A549 (cell line): ENCODE measurements around the gene MGAT5B.

Experiments used
- BHLHE40 ChIP-seq: IDR thresholded peaks from 2 replicates; pipeline ENCODE4 v1.6.1; 2012; ENCODE audit warnings: low read depth, low read length, inconsistent platforms
- CBX8 ChIP-seq: fragments of 200-600 bp; sonication (generic); IDR thresholded peaks from 2 replicates; pipeline ENCODE4 v1.6.1; 2016
- ELK1 ChIP-seq: fragments of 150-350 bp; IDR thresholded peaks from 2 replicates; pipeline ENCODE4 v1.6.1; 2014; ENCODE audit warnings: low read depth, mild to moderate bottlenecking, low read length
- MAZ ChIP-seq: fragments of 150-350 bp; IDR thresholded peaks from 2 replicates; pipeline ENCODE4 v1.6.1; 2014; ENCODE audit warnings: antibody characterized with exemption, low read depth, low read length, borderline replicate concordance
- POLR2A ChIP-seq: IDR thresholded peaks from 2 replicates; pipeline ENCODE4 v1.6.1; 2012; ENCODE audit warnings: mild to moderate bottlenecking, low read length
- USF2 ChIP-seq: fragments of 450-650 bp; IDR thresholded peaks from 2 replicates; pipeline ENCODE4 v1.6.1; 2014; ENCODE audit warnings: antibody characterized with exemption
- TF ChIP-seq, protein P1 (sequence below): fragments of >200 bp; sonication (Bioruptor Twin); formaldehyde crosslinking; IDR thresholded peaks from 3 replicates; pipeline ENCODE4 v1.5.1; 2016
- TF ChIP-seq, protein P2 (sequence below): fragments of 200-600 bp; sonication (generic); IDR thresholded peaks from 2 replicates; pipeline ENCODE4 v1.6.1; 2016; ENCODE audit warnings: antibody characterized with exemption, mild to moderate bottlenecking, moderate library complexity

GRCh38 chr17:76843703-76844484 is 24.3 kb upstream of the MGAT5B start:
- TF ChIP-seq, protein P1, sequence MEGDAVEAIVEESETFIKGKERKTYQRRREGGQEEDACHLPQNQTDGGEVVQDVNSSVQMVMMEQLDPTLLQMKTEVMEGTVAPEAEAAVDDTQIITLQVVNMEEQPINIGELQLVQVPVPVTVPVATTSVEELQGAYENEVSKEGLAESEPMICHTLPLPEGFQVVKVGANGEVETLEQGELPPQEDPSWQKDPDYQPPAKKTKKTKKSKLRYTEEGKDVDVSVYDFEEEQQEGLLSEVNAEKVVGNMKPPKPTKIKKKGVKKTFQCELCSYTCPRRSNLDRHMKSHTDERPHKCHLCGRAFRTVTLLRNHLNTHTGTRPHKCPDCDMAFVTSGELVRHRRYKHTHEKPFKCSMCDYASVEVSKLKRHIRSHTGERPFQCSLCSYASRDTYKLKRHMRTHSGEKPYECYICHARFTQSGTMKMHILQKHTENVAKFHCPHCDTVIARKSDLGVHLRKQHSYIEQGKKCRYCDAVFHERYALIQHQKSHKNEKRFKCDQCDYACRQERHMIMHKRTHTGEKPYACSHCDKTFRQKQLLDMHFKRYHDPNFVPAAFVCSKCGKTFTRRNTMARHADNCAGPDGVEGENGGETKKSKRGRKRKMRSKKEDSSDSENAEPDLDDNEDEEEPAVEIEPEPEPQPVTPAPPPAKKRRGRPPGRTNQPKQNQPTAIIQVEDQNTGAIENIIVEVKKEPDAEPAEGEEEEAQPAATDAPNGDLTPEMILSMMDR: no peak
- TF ChIP-seq USF2: no peak
- no peak for TF ChIP-seq BHLHE40
- no peak for TF ChIP-seq CBX8
- TF ChIP-seq, protein P2, sequence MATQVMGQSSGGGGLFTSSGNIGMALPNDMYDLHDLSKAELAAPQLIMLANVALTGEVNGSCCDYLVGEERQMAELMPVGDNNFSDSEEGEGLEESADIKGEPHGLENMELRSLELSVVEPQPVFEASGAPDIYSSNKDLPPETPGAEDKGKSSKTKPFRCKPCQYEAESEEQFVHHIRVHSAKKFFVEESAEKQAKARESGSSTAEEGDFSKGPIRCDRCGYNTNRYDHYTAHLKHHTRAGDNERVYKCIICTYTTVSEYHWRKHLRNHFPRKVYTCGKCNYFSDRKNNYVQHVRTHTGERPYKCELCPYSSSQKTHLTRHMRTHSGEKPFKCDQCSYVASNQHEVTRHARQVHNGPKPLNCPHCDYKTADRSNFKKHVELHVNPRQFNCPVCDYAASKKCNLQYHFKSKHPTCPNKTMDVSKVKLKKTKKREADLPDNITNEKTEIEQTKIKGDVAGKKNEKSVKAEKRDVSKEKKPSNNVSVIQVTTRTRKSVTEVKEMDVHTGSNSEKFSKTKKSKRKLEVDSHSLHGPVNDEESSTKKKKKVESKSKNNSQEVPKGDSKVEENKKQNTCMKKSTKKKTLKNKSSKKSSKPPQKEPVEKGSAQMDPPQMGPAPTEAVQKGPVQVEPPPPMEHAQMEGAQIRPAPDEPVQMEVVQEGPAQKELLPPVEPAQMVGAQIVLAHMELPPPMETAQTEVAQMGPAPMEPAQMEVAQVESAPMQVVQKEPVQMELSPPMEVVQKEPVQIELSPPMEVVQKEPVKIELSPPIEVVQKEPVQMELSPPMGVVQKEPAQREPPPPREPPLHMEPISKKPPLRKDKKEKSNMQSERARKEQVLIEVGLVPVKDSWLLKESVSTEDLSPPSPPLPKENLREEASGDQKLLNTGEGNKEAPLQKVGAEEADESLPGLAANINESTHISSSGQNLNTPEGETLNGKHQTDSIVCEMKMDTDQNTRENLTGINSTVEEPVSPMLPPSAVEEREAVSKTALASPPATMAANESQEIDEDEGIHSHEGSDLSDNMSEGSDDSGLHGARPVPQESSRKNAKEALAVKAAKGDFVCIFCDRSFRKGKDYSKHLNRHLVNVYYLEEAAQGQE: no peak
- no peak for TF ChIP-seq POLR2A
- no peak for TF ChIP-seq MAZ
- TF ChIP-seq ELK1: no peak
